GM10248 (cell line): ENCODE results near the gene SGIP1.

Source experiments
- CTCF ChIA-PET: fragments of 300-600 bp; sonication (Branson Sonifier 250); formaldehyde crosslinking; extraction: SDS; loops from one replicate; lab custom pipeline; 2021; ENCODE audit warnings: antibody characterized with exemption; lab: Yijun Ruan, JAX
- POLR2A ChIA-PET: fragments of 350-650 bp; sonication (Branson Sonifier 250); formaldehyde crosslinking; extraction: SDS; loops from one replicate; lab custom pipeline; 2020; ENCODE audit warnings: antibody characterized with exemption; lab: Yijun Ruan, JAX
- DNase-seq: peaks from one replicate; pipeline ENCODE4 v3.0.0; 2012; ENCODE audit errors: extremely low spot score
- TF ChIP-seq, protein P1 (sequence below): IDR thresholded peaks from 2 replicates; pipeline ENCODE4 v1.5.1; 2012; ENCODE audit warnings: mild to moderate bottlenecking, low read depth; ENCODE audit errors: extremely low read depth, missing control alignments, control extremely low read depth

The SGIP1 gene

DNA sequence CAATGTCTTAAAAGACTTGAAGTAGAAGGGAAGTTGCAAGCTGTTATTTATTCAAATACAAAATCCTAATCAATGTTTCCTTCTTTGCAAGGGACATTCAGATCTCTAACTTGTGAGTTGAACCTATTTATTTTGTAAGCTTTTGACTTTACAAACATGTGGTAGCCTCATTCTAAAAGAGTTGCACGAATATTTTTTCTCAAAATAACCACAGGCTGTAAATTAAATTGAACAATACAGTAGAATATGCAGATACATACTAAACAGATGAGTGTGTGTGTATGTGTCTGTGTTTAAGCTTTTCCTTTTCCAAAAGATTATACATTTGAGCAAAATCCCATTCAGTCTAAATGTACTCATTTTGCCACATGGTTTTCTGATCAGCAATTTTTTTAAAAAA lies 213.5 kb downstream of the SGIP1 start:
- DNase-seq: no peak
- POLR2A ChIA-PET: no interaction called here
- CTCF ChIA-PET: interaction anchor here (1.0 to 1.4 kb wide), 6 partner anchors 9 to 22 kb away, joined by 3 to 5 read pairs (median 3); no protein-coding TSS in a partner anchor
- TF ChIP-seq, protein P1, sequence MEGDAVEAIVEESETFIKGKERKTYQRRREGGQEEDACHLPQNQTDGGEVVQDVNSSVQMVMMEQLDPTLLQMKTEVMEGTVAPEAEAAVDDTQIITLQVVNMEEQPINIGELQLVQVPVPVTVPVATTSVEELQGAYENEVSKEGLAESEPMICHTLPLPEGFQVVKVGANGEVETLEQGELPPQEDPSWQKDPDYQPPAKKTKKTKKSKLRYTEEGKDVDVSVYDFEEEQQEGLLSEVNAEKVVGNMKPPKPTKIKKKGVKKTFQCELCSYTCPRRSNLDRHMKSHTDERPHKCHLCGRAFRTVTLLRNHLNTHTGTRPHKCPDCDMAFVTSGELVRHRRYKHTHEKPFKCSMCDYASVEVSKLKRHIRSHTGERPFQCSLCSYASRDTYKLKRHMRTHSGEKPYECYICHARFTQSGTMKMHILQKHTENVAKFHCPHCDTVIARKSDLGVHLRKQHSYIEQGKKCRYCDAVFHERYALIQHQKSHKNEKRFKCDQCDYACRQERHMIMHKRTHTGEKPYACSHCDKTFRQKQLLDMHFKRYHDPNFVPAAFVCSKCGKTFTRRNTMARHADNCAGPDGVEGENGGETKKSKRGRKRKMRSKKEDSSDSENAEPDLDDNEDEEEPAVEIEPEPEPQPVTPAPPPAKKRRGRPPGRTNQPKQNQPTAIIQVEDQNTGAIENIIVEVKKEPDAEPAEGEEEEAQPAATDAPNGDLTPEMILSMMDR: no peak

- ChIA-PET POLR2A (no interaction called here), CTCF (interaction anchor here (0.8 to 2.4 kb wide), 5 partner anchors 13 to 398 kb away, joined by 3 to 9 read pairs (median 3); no protein-coding TSS in a partner anchor)
- TF ChIP-seq, protein P1: no peak
- DNase-seq: no peak
Observed at GRCh38 chr1:66750577-66750976, 216.6 kb downstream of the SGIP1 start.

- POLR2A ChIA-PET: no interaction called here
- no peak for DNase-seq
Observed at GRCh38 chr1:66751160-66751559, 217.2 kb downstream of the SGIP1 start.

DNA sequence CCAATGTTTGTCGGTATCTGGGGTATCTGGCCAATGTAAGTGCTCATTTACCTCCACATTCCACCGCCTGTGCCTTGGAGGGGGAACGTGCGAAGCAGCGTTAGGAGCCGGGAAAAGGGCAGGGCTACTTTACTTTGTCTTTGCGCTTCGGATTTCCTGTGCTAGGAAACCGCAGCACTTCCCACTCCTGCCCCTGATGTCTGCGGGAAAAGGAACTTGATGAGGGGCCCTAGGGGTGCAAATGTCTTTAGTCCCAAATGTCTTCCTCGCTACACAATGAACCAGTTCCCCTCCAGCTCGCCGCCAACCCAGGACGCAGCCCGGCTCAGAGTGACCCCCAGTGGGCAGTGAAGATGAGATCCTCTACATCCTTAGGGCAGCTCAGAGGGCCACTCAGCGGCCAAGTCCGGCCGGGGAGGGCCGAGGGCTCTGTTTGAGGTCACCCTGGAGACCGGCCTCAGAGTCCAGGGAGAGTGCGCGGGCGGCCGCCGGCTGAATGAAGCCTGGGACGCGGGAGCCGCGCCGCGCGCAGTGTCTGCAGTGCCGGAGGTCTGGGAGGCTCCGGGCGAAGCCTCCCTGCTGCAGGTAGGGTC lies 218.1 kb downstream of the SGIP1 start, which contains the start of gene DYNLT5:
Gene DYNLT5, plus strand, starts transcription at position 460 of the 593 bp plus-strand sequence. CDS start 2,200 bp downstream, outside the sequence.
- POLR2A ChIA-PET: no interaction called here
- DNase-seq: peak; percentile 17
- CTCF ChIA-PET: interaction anchor here (0.7 to 2.1 kb wide), 3 partner anchors 11 to 58 kb away, joined by 3 to 10 read pairs (median 4); no protein-coding TSS in a partner anchor
- TF ChIP-seq, protein P1: peak; percentile 9

More at GRCh38 chr1:66751160-66751559, 217.2 kb downstream of the SGIP1 start:
- TF ChIP-seq, protein P1: no peak
- CTCF ChIA-PET: interaction anchor here (1.1 to 2.4 kb wide), 3 partner anchors 13 to 25 kb away, joined by 3 to 9 read pairs (median 5); no protein-coding TSS in a partner anchor

DNA sequence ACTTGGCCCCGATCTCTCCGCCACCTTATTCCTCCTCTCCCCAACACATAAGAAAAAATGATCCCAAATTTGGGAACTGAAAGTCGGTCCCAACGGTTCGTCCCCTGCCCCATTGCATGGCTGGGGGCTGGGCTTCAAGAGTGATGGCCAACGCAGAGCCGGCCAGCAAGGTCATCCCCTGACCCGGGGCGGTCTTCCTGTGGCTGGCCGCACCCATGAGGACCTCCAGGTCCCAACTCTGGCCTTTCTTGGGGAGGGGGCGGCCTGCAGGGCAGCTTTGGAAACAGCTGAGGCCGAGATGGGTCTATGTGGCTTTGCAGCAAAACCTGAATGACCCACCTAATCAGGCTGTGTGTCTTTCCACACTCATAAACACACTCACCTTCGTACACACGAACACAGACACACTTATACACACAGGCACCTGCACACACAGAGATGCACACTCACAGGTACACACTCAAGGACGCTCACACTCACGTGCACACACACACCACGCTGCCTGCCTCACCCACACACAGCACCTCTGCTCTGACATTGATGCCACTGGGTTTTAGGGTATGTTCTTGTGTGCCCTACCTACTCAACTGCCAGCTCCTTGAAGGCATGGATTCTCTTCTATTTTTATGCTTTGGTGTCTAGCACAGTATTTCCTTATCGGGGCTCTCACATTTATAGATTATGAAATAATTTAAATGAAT lies 218.9 kb downstream of the SGIP1 start:
- no peak for DNase-seq
- POLR2A ChIA-PET: no interaction called here
- CTCF ChIA-PET: interaction anchor here (1.0 to 2.1 kb wide), 6 partner anchors 10 to 1014 kb away, joined by 3 to 10 read pairs (median 4); no protein-coding TSS in a partner anchor
- TF ChIP-seq, protein P1: no peak

DNA sequence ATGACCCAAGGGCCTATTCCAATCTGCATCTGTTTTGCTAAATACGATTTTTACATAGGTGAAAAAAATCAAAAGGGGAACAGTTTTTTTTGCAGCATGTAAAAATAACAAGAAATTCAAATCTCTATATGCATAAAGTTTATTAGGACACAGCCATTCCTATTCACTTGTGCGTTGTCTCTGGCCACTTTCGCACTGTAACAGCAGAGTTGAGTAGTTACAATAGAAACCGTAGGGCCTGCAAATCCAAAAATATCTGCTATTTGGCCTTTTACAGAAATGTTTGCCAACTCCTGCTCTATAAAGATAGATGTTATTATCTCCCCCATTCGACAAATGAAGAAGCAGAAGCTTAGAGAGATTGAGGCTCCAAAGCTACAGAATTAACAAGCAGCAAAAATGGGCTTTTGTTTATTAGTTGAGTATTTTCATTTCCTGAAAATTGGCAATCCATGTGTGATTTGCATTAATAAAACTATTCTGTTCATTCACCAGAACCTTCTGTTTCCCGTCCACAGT lies 223.8 kb downstream of the SGIP1 start:
- CTCF ChIA-PET: interaction anchor here (0.8 to 2.8 kb wide), 11 partner anchors 7 to 743 kb away, joined by 3 to 13 read pairs (median 5); no protein-coding TSS in a partner anchor

More for the DNA sequence above, 223.8 kb downstream of the SGIP1 start:
- no peak for DNase-seq
- TF ChIP-seq, protein P1: no peak
- POLR2A ChIA-PET: no interaction called here
